ENCODE data around the gene BSN.

The BSN gene

DNA sequence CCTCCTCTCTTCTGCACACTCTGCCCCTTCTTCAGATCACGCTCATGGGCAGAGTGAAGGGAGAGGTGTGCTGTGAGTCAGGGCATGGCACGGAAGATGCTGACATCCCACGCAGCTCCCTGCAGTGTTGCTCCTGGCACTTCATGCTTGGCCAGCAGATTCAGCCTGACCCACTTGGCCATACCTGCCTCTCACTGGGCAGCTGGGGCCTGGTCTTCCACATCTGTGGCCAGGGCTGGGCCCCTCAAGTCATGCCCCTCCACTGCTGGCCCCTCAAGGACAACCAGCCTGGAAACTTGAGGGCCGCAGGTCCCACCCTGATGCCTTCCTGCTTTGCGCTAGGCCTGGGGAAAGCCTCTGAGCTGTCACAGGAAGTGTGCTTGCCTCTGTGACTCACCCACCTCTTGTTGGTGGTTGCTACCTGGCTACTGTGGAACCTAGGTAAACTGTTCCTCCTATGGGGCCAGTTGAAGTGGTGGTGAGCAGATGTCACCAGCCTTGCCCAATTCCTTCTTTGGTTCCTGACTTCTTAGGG is 48.7 kb downstream of the BSN start:
- no peak for DNase-seq

- no peak for DNase-seq
Measured at GRCh38 chr3:49606427-49606826, 52.1 kb downstream of the BSN start.

DNA sequence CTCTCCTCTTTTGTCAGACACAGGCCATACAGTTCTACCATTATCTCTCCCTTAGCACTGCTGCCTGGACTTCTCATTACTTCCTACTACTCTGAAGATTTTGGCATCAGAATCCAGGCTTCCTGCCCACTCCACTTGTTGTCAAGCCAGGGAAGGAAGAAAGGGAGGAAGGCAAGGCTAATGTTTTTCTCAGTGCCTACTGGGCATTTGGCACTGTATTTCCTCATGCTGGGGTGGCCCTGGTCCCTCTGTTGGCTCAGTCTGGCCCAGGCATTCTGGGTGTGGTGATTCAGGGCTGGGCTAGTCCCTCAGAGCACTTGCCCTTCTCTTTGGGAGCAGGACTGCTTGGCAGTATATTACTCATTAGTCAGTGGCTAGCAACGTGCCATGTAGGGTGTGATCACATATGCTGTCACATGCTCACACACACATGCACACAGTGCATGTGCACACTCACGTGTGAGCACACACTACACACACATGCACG is 52.9 kb downstream of the BSN start:
- DNase-seq, result no peak

DNA sequence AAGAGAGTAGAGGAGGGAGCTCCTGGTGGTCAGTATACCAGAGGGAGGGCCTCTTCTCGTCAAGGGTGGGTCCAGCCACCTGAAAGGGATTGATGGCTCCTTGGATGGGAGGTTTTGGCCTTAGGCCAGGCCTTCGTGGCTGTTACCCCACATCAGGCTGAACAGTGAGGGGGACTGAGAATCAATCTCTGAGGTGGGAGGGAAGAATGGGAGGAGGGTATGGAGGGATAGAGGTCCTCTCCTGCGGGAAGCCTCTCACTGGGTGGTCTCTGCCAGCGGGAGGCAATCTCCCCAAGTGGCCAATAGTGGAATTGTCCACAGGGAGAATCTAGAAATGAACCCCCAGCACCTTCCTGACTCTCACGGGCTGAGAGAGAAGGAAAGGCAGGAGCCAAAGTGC is 53.5 kb downstream of the BSN start:
- DNase-seq, result no peak

DNA sequence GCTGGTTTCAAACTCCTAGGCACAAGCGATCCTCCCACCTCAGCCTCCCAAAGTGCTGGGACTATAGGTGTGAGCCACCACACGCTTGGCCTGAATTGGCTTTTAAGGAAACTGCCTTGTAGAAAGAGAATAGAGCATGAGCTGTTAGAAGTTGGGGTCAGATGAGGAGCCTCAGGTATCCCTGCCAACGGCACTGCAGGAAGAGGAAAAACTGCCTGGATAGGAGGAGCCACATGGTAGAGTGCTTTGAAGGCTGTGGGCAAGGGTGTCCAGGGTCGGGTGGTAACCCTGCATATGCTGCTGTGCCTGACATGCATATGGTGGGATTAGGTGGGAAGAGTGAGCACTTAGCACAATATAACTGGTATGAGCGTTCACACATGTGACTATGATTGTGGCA is 55.0 kb downstream of the BSN start:
- no peak for DNase-seq

- DNase-seq, result no peak
Measured at GRCh38 chr3:49609815-49610214, 55.5 kb downstream of the BSN start.

DNA sequence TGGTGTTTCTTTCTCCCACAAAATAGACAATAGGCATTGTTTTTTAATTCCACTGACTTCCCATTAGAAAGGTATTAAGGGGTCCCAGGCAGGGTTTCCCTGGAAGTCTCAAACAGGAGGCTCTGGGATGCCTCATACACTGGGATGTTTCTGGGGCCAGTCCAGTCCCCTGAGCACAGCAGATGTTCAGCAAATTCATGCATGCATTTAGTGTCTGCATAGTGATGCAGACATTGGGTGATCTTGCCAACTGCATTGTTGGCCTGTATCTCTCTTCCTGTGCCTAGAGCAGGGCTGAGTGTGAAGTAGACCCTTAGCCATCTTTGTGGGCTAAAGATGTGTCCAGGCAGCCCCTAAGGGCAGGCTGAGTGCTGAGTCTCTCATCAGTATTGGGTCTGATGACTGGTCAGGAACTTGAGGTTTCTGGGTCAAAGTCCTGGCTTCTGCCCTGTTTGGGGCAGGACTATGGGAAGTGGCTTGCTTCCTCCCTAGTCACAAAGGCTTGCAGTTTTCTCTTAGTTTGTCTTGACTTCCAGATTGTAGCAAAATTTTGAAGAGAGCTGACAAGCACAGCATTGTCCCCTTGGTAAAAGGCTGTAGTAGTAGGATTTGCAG is 56.5 kb downstream of the BSN start:
- DNase-seq, result no peak

- DNase-seq, result no peak
Measured at GRCh38 chr3:49611291-49611690, 57.0 kb downstream of the BSN start.

GRCh38 chr3:49611719-49612118 is 57.4 kb downstream of the BSN start:
- DNase-seq, result no peak

DNA sequence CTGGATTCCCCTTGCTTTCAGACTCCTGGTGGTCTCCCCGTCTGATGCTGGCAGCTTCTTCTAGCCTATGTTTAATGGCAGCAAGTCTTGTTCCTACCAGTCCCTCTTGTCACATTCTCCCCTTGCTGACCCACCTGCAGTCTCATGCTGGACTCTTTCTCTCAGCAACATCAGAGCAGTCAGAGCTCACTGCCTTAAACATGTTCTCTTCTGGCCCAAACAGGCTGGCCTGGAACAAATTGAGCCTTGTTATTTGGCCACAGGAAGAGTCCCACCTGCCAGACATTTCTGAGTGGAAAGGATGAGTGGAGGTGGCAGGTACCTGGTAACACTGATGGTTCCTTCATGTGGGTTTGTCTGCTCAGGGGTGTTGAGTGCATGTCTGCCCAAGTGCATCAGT is 60.7 kb downstream of the BSN start:
- no peak for DNase-seq

DNA sequence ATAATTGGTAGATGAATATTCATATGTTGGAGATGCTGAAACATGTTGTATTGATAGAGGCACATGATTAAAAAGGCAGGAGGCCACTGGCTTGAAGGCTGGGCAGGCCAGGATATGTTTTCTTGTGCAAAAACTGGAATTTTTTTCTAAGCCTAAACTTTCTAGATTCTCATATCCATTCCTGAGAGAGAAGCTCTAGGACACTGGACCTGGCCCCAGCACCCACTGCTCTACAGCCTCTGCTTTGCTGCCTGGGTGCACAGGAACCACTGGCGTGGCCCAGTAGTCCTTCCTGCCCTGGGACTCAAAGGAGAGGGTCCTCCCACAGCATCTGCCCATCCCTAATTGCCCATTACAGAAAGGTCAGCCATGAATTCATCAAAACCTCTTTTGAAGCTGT is 61.8 kb downstream of the BSN start:
- DNase-seq, result no peak

- DNase-seq, result peak; percentile 71
Measured at GRCh38 chr3:49616491-49616941, 62.2 kb downstream of the BSN start.

GRCh38 chr3:49617390-49618013 is 63.2 kb downstream of the BSN start:
- no peak for DNase-seq

DNA sequence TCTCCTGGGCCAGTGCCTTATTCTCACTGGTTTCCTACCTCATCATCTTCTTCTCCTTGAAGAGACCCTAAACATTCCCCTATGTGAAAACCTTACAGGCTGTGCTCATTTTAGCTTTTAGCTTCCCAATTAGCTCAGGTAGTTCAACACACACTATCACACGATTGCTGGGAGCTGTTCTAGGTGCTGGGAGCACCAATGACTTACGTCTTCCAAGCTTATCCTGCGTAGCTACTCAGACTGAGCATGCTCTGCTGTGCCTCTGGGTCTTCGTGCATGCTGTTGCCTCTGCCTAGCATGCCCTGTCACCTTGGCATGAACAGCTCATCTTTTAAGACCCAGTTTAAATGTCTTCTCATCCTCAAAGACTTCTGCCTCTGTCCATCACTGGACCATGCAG is 64.1 kb downstream of the BSN start:
- no peak for DNase-seq

DNA sequence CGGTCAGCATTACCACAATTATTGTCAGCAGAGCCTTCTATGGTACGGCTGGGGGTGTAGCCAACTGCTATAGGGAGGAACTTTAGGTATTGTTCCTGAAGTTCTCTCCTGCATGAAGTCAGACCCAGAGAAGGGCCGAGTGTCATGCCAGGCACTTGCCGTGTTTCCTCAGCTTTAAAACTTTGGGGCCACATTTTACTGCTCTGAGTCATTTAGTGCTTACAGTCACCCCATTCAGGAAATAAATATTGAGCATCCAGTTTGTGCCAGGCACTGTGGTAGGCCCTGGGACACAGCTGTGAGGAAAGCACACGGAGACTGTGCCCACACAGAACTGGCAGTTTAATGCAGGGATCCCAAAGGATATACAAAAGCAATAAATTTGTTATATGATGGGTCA is 65.4 kb downstream of the BSN start:
- DNase-seq, result no peak

DNA sequence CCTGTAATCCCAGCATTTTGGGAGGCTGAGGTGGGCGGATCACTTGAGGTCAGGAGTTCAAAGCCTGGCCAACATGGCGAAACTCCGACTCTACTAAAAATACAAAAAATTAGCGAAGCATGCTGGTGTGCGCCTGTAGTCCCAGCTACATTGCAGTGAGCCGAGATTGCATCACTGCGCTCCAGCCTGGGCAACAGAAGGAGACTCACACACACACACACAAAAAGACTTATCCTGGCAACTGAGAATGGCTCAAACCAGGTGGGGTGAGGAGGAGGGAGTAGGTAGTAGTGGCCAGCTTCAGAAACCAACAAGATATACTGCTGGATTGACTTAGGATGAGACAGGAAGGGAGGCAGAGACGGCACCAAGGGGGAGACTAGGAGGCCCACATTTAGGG is 66.5 kb downstream of the BSN start:
- DNase-seq, result no peak

GRCh38 chr3:49623071-49623470 is 68.8 kb downstream of the BSN start:
- DNase-seq, result no peak

DNA sequence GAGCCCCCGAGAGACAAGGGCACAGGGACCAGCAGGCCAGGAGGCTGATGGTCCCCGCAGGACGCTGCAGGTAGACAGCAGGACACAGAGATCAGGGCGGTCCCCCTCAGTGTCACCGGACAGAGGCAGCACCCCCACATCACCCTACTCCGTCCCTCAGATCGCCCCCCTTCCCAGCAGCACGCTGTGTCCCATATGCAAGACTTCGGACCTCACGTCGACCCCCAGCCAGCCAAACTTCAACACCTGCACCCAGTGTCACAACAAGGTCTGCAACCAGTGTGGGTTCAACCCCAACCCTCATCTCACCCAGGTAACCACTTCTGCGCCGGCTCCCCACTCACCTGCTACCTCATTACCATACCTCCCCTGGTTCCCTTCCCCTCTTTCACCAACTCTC is 70.8 kb downstream of the BSN start:
- DNase-seq, result no peak

- DNase-seq, result no peak
Measured at GRCh38 chr3:49626101-49626581, 71.9 kb downstream of the BSN start.

GRCh38 chr3:49626796-49627195 is 72.5 kb downstream of the BSN start:
- DNase-seq, result no peak

- no peak for DNase-seq
Measured at GRCh38 chr3:49627634-49628033, 73.4 kb downstream of the BSN start.

GRCh38 chr3:49628249-49628648 is 74.0 kb downstream of the BSN start:
- no peak for DNase-seq

DNA sequence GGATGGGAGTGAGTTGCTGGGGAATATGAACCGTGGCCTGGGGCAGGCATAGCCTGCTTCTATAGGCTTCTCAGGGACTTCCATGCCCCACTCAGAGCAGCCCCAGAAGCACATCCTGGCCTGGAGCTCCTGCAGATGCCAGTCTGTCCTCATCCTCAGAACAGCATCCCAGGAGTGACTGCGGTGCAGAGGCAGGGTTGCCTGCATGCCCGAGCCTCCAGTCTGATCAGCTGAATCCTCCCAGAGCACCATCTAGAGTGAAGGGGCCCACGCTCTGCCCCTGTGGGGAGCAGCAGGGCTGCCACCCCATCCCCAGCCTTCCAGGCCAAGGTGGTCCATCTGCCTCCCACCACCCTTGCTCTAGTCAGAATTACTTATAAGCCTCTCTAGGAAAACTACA is 75.2 kb downstream of the BSN start:
- no peak for DNase-seq

- no peak for DNase-seq
Measured at GRCh38 chr3:49629866-49630265, 75.6 kb downstream of the BSN start.

DNA sequence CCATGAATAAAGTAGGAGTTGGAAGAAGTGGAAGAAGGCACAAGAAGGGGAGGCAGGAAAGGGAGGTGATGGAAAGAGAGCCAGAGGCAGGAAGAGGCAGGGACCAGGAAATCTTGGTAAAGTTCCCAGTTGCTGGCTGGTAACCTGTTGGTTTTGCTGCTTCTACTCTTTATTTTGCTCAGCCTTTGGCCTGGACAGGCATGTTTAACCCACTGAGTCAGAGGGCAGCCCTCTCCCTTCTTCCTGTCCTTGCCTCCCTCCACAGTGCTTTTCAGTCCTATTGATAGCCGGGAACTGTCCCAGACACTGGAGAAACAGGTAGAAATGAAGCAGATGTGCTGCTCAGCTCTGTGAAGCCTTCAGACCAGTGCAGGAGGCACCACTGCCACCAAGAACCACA is 76.5 kb downstream of the BSN start:
- no peak for DNase-seq

All from right forelimb (tissue), 1 donor.